Stimulated activated CD8-positive, alpha-beta memory T cell treated with anti-CD3 and anti-CD28 coated beads, Interleukin-15, amount 100 ng/mL, for 4 hours (primary cell): ENCODE results near the gene CCDC57.

Source experiments
- DNase-seq, 2 donors: peaks; one replicate each; pipeline ENCODE4 v3.0.0-alpha.2; 2020; ENCODE audit warnings: low read depth in 2 of 2

CCDC57 gene

GRCh38 chr17:82106688-82107305, 105.8 kb downstream of the CCDC57 start:
- DNase-seq: no peak

- DNase-seq: peak in 1 of 2 donors; percentile 27
Measured at GRCh38 chr17:82105882-82106687, 106.6 kb downstream of the CCDC57 start.

GRCh38 chr17:82105417-82105881, 107.2 kb downstream of the CCDC57 start:
- DNase-seq: no peak

- DNase-seq: no peak
Measured at GRCh38 chr17:82104797-82105416, 107.7 kb downstream of the CCDC57 start.

GRCh38 chr17:82103553-82104451, 108.8 kb downstream of the CCDC57 start:
- DNase-seq: no peak

- no peak for DNase-seq
Measured at GRCh38 chr17:82101767-82102679, 110.6 kb downstream of the CCDC57 start.

GRCh38 chr17:82101301-82101715, 111.3 kb downstream of the CCDC57 start:
- no peak for DNase-seq

GRCh38 chr17:82100502-82101298, 111.9 kb downstream of the CCDC57 start:
- no peak for DNase-seq

DNA sequence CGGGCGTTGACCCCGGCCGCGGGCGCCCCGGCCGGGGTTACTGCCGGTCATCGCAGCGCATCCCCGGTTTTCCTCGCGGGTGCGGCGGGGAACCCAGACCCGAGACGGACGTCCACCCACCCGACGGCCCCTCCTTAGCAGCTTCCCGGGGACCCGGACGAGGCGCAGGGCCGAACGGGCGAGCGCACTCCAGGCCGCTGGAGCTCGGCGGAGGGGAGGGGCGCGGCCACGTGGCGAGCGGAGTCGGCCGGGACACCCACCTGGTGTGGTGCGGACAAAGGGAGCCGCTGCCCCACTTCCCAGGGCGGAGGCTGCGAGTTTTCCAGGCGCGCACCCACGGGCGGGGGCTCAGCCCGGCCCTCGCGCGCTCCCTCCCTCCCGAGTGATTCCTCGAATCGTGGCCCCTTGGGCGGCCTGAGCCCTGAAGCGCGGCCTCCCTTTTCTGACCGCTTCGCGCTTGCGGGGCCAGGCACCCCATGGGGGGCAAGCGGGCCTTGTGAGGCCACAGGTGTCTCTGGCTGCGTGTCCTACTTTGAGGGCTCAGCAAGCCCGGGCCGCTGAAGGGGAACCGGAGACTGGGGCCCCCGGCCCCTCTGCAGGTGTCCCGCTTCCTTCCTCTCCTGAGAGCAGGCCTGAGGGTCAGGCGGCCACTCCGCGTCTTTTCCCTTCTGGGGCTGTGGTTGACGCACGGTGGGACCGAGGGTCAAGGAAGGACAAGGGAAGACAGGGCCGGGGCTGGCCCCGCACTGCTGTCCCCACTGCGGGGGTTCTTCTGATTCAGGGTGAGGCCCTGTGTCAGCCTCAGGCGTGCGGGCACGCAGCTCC, 113.5 kb downstream of the CCDC57 start:
- no peak for DNase-seq

DNA sequence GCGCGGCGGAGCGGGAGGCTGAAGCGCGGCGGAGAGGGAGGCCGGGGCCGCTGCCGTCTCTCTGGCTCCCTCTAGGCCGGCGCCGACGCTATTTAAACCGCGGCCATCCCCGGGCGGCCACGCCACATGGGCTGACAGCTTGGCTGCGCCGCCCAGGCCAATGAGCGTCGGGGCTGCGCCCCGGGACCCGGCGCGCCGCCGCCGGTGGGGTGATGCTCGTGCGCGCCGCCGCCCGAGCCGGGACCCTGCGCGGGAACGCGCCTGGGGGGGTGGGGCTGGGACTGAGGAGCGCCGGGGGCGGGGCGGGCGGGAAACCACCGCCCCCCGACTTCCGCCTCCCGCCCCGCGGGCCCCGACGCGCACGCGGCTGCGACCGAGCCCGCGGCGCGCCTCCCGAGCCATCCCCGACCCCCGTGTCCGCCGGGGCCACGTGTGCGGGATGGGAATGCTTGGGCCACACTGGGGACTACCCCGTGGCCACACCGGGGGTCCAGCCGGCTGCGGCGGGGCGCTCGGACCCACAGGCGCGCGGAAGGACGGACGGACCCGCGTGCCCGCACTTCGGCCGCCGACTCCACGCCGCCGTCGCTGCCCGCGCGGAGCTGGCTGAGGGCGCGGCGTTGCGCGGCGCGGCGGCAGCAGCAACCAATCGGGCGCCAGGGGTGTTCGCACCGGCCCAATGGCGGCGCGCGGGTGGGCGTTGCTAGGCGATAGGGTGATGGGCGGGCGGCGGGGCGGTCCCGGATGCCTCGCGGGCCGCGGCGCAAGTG, 114.3 kb downstream of the CCDC57 start, which contains the start of gene FASN:
FASN (minus strand) TSS at position 68 of the 770 bp plus-strand sequence. CDS start 1,791 bp downstream, outside the sequence.
- peak; percentile 78 to 87 for DNase-seq

DNA sequence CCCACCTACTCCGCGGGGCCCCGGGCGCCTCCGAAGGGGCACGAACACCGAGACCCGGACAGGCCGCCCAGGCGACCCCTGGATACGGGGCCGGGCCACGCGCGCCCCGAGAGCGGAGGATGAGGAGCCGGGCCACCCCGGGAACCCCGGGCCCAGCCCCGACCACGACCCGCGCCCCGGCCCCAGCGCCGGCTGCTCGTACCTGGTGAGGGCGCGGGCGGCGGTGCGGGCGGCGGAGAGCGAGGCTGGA, 114.8 kb downstream of the CCDC57 start:
- DNase-seq: peak; percentile 33 to 50

GRCh38 chr17:82097184-82097918, 115.3 kb downstream of the CCDC57 start:
- no peak for DNase-seq

GRCh38 chr17:82096709-82097183, 115.9 kb downstream of the CCDC57 start:
- DNase-seq: no peak

- no peak for DNase-seq
Measured at GRCh38 chr17:82095777-82096708, 116.6 kb downstream of the CCDC57 start.

DNA sequence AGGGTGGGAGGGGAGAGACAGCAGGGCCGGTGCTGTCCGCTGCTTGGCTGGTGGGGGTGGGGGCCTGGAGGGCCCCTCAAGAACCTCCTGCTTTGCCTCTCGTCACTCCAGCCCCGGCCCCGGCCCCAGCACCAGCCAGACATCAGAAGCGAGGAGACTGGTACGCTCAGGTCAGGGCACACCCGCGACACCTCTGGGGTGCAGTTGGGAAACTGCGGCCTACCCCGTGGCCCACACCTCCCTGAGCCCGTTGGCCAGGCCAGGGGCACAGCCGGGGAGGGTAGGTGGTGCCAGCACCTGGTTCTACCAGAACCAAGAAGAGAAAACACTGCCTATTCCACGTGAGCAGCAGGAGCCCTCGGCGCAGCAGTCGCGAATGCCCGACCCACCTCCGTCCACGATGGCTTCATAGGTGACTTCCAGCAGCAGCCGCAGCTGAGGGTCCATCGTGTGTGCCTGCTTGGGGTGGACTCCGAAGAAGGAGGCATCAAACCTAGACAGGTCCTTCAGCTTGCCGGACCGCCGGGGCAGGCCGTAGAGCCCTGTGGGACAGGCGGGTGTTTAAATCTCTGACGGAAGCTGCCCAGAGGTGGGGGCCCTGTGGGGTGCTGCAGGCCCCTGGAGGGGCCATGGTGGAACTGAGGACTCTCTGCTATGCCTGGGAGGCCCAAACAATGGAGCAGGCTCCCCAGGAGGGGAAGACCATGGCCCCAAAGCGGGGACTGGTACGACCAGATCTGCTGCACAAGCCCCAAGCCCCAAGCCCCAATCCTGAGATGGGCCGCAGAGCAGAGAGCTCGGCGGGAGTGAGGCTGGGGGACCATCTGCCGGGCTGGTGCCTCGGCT, 117.5 kb downstream of the CCDC57 start:
- DNase-seq: no peak
